HepG2 (cell line): Measurements from ENCODE around the gene CEP68. TPM values are rescaled to one million over a fixed set of nuclear protein-coding genes. Genes with fewer than 3 reads are reported as not detected.

Source experiments
- ATF2 ChIP-seq: sonication (generic); formaldehyde crosslinking; IDR thresholded peaks from 2 replicates; pipeline ENCODE4 v1.4.0; 2020; ENCODE audit warnings: missing genetic modification reagents
- CBX2 ChIP-seq, 2 experiments: fragments of 200-600 bp in 1 of 2; sonication (generic); formaldehyde crosslinking in 1 of 2; IDR thresholded peaks; 2 replicates each; pipeline versions ENCODE4 v1.7.0 to v1.8.1; 2018 to 2022; ENCODE audit warnings: low read depth in 2 of 2, low read length in 1 of 2, mild to moderate bottlenecking in 1 of 2, missing genetic modification reagents in 1 of 2
- CREB3 ChIP-seq: sonication (generic); formaldehyde crosslinking; IDR thresholded peaks from 2 replicates; pipeline ENCODE4 v1.5.0; 2020; ENCODE audit warnings: missing genetic modification reagents
- FOXM1 ChIP-seq: sonication (generic); formaldehyde crosslinking; IDR thresholded peaks from 2 replicates; pipeline ENCODE4 v1.5.0; 2020; ENCODE audit warnings: missing genetic modification reagents
- HNRNPL ChIP-seq: fragments of 200-400 bp; formaldehyde crosslinking; IDR thresholded peaks from 2 replicates; pipeline ENCODE4 v1.6.1; 2017; ENCODE audit warnings: mild to moderate bottlenecking, low read depth, low read length
- KMT2B ChIP-seq: IDR thresholded peaks from 2 replicates; pipeline ENCODE4 v1.6.1; 2016; ENCODE audit warnings: missing genetic modification reagents, missing compliant biosample characterization
- MLXIP ChIP-seq: sonication (generic); formaldehyde crosslinking; IDR thresholded peaks from 2 replicates; pipeline ENCODE4 v1.9.0; 2021; ENCODE audit warnings: missing genetic modification reagents, borderline replicate concordance
- NFE2 ChIP-seq: sonication (generic); formaldehyde crosslinking; IDR thresholded peaks from 2 replicates; pipeline ENCODE4 v1.4.0; 2020; ENCODE audit warnings: missing genetic modification reagents
- NR2F6 ChIP-seq, 2 experiments: IDR thresholded peaks; 2 replicates each; pipeline ENCODE4 v1.6.1; 2016; ENCODE audit warnings: antibody characterized with exemption in 1 of 2, mild to moderate bottlenecking in 1 of 2
- PRDM15 ChIP-seq: sonication (generic); formaldehyde crosslinking; IDR thresholded peaks from 2 replicates; pipeline ENCODE4 v1.4.0; 2020; ENCODE audit warnings: missing genetic modification reagents
- RAD21 ChIP-seq: fragments of 450-650 bp; formaldehyde crosslinking; IDR thresholded peaks from 2 replicates; pipeline ENCODE4 v1.5.0; 2020; ENCODE audit warnings: mild to moderate bottlenecking
- SMAD1 ChIP-seq: sonication (generic); formaldehyde crosslinking; IDR thresholded peaks from 2 replicates; pipeline ENCODE4 v1.4.0; 2020; ENCODE audit warnings: missing genetic modification reagents, low read depth, mild to moderate bottlenecking, borderline replicate concordance
- TIGD3 ChIP-seq: sonication (generic); formaldehyde crosslinking; IDR thresholded peaks from 2 replicates; pipeline ENCODE4 v1.5.1; 2020; ENCODE audit warnings: mild to moderate bottlenecking, missing genetic modification reagents, borderline replicate concordance
- TRIM24 ChIP-seq: sonication (generic); formaldehyde crosslinking; IDR thresholded peaks from 2 replicates; pipeline ENCODE4 v1.8.0; 2022; ENCODE audit warnings: mild to moderate bottlenecking, missing genetic modification reagents
- U2AF1 ChIP-seq: fragments of 200-400 bp; formaldehyde crosslinking; optimal IDR thresholded peaks from 2 replicates; pipeline ENCODE3; 2017; ENCODE audit warnings: mild to moderate bottlenecking, low read depth, low read length
- ZFP1 ChIP-seq: IDR thresholded peaks from 2 replicates; pipeline ENCODE4 v1.6.1; 2016
- ZNF331 ChIP-seq: sonication (generic); formaldehyde crosslinking; IDR thresholded peaks from 2 replicates; pipeline ENCODE4 v1.4.0; 2020; ENCODE audit warnings: missing genetic modification reagents
- ZNF816 ChIP-seq: sonication (generic); formaldehyde crosslinking; IDR thresholded peaks from 2 replicates; pipeline ENCODE4 v1.8.0; 2022; ENCODE audit warnings: missing genetic modification reagents, mild to moderate bottlenecking, borderline replicate concordance
- polyA plus RNA-seq, 8 experiments: library from polyadenylated mRNA; depleted of rRNA in 3 of 8; stranded (reverse) in 7 of 8; unstranded in 1 of 8; fragments of >200 nt; fragmentation: Illumina TruSeq in 4 of 8; extraction: Trizol in 4 of 8; gene quantifications; 2 replicates each; pipeline versions ENCODE4 v1.2.1 to v1.2.3, GENCODE V29; 2011 to 2016; ENCODE audit warnings: low read depth in 4 of 8, missing spikeins in 1 of 8, mixed read lengths in 1 of 8; ENCODE audit not compliant: insufficient read depth in 1 of 8
- total RNA-seq, 5 experiments: library from RNA; depleted of rRNA; stranded (reverse); fragments of >200 nt; fragmentation: Illumina TruSeq; extraction: Trizol; gene quantifications; 2 replicates each; pipeline ENCODE4 v1.2.3, GENCODE V29; 2016; ENCODE audit warnings: low read depth in 1 of 5

The CEP68 gene
- total and polyA plus RNA-seq, 2 of the 13 experiments (the other 11 are each of a cell fraction or from before 2014, with no cell fraction given) = 5.7 to 9.3 TPM

- TF ChIP-seq FOXM1 (CRISPR knock-in tag) (no peak), TRIM24 (CRISPR knock-in tag) (no peak), PRDM15 (CRISPR knock-in tag) (no peak), NFE2 (CRISPR knock-in tag) (no peak), CBX2 (IDR thresholded peaks at IDR 0.05; ENCODE audit: low read depth, low read length) (no peak), CBX2 (CRISPR knock-in tag; IDR thresholded peaks at IDR 0.05; ENCODE audit: low read depth) (0 out of 2 replicates have a peak, but pooled peaks have one; percentile 92), NR2F6 (IDR thresholded peaks at IDR 0.05) (no peak), NR2F6 (CRISPR knock-in tag; IDR thresholded peaks at IDR 0.05) (peak; percentile 50; the same call in 1 of the 2 replicates), MLXIP (CRISPR knock-in tag) (no peak), ZFP1 (CRISPR knock-in tag) (0 out of 2 replicates have a peak, but pooled peaks have one; percentile 30), CREB3 (no peak), ATF2 (peak; percentile 93; the same call in 1 of the 2 replicates), U2AF1 (peak; percentile 63), HNRNPL (no peak), TIGD3 (CRISPR knock-in tag) (no peak), RAD21 (CRISPR knock-in tag) (no peak), KMT2B (CRISPR knock-in tag) (peak; percentile 80), ZNF331 (CRISPR knock-in tag) (peak; percentile 80), SMAD1 (CRISPR knock-in tag) (no peak), ZNF816 (CRISPR knock-in tag) (no peak; the same call in 1 of the 2 replicates)
These were observed 73.8 kb downstream of the CEP68 start, which contains the start of gene RAB1A (continued) for GRCh38 chr2:65129826-65130663.
